ENCODE results near the gene LRRD1.

DNA sequence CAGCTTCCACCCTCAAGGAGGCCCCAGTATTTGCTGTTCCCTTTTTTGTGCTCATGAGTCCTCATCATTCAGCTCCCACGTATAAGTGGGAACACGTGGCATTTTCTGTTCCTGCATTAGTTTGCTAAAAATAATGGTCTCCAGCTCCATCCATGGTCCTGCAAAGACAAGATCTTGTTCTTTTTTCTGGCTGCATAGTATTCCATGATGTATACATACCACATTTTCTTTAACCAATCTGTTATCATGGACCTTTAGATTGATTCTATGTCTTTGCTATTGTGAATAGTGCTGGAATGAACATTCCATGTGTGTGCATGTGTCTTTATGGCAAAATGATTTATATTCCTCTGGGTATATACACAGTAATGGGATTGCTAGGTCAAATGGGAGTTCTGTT, 49.8 kb upstream of the LRRD1 start:
- TF ChIP-seq, protein P1, sequence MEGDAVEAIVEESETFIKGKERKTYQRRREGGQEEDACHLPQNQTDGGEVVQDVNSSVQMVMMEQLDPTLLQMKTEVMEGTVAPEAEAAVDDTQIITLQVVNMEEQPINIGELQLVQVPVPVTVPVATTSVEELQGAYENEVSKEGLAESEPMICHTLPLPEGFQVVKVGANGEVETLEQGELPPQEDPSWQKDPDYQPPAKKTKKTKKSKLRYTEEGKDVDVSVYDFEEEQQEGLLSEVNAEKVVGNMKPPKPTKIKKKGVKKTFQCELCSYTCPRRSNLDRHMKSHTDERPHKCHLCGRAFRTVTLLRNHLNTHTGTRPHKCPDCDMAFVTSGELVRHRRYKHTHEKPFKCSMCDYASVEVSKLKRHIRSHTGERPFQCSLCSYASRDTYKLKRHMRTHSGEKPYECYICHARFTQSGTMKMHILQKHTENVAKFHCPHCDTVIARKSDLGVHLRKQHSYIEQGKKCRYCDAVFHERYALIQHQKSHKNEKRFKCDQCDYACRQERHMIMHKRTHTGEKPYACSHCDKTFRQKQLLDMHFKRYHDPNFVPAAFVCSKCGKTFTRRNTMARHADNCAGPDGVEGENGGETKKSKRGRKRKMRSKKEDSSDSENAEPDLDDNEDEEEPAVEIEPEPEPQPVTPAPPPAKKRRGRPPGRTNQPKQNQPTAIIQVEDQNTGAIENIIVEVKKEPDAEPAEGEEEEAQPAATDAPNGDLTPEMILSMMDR (IDR thresholded peaks at IDR 0.05): no peak
- TF ChIP-seq POLR2A (IDR thresholded peaks at IDR 0.05) (no peak), POLR2AphosphoS5 (IDR thresholded peaks at IDR 0.05; ENCODE audit: insufficient read depth in 1 of 2, low read depth in 1 of 2) (no peak)

Data from vagina (tissue), 2 donors.